ENCODE results near the gene SYT15. TPM values are rescaled to one million over a fixed set of nuclear protein-coding genes. Genes with fewer than 3 reads are reported as not detected.
"Not testable (repeated sequence)": the region's sequence is repeated elsewhere in the genome, so short reads cannot be mapped to it uniquely, and the experiment has no call there.

SYT15 gene
- polyA plus RNA-seq (ENCODE audit: insufficient read length) = 5.2 TPM

DNA sequence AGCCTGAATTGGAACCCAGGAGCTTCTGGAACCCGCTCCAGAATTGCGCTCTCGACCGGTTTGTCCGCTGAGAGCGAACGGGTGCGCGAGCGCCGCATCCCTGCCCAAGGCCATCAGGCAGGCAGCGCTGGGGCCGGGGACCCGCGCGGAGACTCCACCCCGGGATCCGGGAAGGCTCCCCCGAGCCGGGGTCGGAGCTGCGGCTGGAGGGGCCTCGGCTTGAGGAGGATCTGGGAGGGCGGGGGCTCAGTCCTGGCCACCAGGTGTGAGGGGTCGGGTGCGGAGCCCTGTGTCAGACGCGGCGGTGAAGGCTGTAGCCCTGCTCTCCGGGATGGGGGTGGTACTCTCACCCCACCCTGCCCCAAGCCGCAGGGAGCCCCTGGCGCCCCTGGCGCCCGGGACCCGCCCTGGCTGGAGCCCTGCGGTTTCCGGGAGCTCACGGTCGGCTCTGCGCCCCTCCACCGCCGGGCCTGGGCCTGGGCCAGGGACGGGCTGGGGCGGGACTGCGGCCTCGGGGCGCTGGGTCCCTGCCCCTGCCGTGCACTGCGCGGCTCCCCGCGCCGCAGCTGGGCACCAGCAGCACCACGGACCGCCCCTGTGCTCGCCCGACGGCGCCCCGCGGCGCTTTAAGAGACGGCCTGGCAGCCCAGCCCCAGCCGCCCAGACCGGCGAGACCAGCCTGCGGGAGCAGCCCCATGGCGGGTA is at the start of gene SYT15:
Gene SYT15 (plus strand): TSS at position 655 of the 705 bp plus-strand sequence. CDS start 41 bp downstream, at position 696.
- not testable (repeated sequence) for DNase-seq (ENCODE audit: low read depth)

- DNase-seq (ENCODE audit: low read depth) = not testable (repeated sequence)
Observed at GRCh38 chr10:46529742-46530141, 49.2 kb upstream of the SYT15 start.

DNA sequence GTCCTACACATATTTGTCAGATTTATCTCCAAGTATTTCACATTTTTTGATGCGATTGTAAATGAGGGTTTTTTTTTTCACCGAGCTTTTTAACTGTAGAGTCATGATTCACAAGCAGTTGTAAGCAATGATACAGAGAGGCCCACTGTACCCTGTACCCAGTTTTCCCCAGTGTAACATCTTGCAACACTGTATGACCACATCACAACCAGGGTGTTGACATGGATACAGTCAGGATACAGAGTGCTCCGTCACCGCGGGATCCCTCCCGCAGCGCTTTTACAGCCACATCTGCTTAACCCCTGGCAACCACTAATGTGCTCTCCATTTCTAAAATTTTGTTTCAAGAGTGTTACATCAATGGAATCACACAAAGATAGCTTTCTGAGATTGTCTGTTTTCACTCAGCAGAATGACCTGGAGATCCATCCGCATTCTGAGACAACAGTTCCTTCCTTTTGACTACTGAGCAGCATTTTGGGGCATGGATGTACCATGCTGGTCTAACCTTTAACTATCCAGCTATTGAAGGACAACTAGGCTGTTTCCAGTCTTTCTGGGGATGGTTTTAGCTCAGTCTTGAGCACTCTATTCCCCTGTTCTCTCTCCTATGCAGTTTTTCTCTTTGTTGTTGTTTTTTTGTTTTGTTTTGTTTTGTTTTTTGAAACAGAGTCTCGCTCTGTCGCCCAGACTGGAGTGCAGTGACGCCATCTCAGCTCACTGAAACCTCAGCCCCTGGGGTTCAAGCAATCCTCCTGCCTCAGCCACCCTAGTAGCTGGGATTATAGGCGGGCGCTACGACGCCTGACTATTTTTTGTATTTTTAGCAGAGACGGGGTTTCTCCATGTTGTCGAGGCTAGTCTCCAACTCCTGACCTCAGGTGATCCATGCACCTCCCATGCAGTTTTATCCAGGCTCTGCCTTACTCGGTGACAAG is 48.4 kb upstream of the SYT15 start:
- DNase-seq (ENCODE audit: low read depth) = peak; percentile 49

DNA sequence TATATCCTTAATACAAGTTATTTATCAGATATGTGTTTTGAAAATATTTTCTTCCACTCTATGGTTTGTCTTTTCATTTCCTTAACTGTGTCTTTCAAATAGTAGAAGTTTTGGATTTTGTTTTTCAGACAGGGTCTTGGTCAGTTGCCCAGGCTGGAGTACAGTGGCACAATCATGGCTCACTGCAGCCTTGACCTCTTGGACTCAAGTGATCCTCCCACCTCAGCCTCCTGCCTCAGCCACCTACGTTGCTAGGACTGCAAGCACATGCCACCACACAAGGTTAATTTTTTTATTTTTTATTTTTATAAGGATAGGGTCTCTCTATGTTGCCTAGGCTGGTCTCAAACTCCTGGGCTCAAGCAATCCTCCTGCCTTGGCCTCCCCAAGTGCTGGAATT is 46.7 kb upstream of the SYT15 start:
- DNase-seq (ENCODE audit: low read depth) = not testable (repeated sequence)

DNA sequence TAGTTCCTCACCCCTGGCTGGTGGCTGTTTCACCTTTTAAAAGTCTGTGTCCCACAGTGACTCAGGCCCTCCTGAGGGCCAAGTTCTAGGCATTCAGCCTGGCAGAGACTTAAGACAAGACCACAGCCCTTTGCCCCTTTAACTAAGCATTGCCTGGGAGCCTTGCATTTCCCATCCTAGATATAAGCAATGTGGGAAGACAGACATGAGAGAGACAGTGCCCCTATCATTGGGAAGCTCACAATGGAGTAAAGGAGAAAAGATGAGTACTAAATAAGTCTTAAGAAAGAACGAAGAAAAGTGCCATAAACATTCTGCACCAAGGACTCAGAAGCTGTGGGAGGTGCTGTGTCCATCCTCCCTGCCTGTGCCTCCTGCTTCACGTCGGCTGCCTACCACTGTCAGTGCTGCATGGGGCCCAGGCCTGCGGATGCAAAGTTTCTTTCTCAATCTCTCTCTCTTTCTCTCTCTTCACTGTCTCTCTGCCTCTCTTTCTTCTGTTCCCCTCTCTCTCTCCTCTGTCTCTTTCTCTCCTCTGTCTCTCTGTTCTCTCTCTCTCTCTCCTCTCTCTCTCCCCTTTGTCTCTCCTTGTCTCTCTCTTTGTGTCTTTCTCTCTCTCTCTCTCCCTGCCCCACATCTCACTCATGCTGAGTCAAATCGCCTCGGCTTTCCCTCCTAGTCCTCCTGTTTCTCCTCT is 44.0 kb upstream of the SYT15 start:
- no peak for DNase-seq (ENCODE audit: low read depth)

DNA sequence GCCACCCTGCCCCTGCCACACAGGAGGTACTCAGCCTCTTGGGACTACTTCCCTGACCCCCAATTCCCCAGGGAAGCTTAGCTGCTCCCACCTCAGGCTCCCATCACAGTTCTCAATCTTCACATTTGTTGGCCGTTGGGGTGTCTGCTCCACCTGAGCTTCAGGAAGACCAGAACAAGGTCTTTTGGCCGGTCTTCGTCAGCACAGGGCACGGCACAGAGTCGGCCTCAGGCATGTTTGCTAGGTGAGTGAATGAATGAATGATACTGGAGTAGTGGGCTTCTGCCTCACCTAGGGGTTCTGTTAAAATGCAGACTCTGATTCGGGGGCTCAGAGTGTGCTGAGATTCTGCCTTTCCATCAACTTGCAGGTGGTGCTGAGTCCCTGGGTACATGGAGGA is 42.8 kb upstream of the SYT15 start:
- DNase-seq (ENCODE audit: low read depth) = no peak

GRCh38 chr10:46536781-46537180 is 42.1 kb upstream of the SYT15 start:
- no peak for DNase-seq (ENCODE audit: low read depth)

DNA sequence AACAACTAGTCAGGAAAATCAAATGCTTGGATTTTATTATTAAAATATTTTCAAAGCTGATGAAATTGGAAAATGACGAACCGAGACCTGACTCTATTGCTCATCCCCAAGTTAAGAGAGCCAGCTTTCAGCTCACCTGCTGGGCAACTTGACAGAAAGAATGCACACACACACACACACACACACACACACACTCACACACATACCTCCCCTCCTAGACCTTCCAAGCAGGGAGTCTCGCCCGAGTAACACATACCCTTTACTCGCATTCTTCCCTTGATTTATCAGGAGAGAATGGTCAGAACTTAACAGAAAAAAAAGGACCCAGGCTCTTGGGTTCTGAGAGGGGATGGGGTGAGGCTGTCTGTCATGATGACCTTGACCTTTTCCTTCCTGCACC is 41.6 kb upstream of the SYT15 start:
- DNase-seq (ENCODE audit: low read depth) = no peak

GRCh38 chr10:46538155-46538554 is 40.8 kb upstream of the SYT15 start:
- DNase-seq (ENCODE audit: low read depth) = no peak

- DNase-seq (ENCODE audit: low read depth) = no peak
Observed at GRCh38 chr10:46538717-46539426, 40.1 kb upstream of the SYT15 start.

DNA sequence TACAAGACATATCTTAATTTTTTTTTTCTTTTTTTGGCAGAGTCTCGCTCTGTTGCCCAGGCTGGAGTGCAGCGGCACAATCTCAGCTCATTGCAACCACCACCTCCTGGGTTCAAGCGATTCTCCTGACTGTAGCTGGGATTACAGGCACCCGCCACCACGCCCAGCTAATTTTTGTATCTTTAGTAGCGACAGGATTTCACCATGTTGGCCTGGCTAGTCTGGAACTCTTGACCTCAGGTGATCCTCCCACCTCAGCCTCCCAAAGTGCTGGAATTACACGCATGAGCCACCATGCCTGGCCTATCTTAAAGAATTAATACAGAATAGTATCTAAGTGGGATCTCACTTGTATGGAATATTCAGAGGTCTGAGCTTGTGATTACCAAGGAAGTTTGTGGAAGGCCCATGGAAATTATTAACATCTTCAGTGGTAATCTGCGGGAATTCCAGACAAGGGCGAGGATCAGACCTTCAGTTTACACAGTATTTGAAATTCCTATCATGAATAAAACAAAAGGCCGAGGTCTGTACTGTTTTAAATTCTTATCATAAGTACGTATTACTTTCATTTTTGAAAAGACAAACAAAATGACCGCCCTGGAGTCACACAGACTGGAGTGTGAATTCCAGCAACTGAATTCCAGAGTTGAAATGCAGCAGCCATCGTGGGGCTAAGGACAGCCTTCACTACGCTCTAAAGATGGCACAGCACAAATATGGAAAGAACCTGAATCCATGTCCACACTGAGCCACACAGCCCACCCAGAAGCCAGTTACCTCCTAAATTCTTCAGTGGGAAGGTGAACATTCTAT is 39.1 kb upstream of the SYT15 start:
- no peak for DNase-seq (ENCODE audit: low read depth)

DNA sequence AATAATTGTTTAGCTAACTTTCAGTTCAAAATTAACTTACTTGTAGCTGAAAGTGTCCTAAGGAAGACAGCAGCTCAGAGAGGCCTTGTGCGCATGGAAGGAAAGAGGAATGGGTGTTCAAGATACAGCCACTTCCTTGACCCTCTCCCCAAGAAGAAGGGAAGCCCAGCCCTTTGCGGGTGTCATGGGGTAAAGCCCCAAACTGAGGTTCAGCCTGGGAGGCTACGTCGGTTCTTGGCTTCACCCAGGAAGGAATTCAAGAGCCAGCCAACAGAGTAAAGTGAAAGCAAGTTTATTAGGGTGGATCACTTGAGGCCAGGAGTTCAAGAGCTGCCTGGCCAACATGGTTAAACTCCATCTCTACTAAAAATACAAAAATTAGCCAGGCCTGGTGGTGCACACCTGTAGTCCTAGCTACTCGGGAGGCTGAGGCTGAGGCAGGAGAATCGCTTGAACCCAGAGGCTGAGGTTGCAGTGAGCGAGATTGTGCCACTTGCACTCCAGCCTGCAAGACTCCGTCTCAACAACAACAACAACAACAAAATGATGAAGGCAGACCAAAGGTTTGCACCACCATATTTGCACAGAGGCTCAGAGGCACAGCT is 38.4 kb upstream of the SYT15 start:
- no peak for DNase-seq (ENCODE audit: low read depth)

DNA sequence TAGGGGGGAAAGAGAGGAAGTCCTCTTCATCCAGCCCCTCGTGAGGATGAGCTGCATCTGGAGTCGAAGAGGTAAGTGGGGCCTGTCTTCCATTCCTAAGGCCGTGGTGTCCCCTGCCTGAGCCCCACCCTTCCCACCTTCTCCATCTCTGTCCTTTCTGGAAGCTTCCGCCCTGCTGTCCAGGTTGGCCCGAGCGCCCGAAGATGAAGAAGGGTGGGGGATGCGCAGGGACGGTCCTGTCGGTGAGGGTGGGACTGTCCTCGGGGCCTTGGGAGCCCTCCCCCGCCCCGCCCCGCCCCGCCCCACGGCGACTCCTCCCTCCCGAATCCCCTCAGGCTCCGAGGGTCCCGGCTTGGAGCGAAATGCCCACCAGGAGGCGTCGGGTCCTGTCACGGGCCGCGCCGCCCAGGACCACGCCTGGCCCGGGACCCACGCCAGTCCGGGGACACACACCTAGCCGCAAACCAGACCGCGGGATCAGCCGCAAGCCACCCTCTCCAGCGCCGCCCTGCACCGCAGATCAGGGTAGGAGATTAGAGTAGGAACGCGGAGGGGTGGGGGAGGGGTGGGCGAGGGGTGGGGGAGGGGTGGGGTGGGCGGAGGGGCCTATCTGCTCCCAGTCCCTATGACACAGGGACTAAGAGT is 37.8 kb upstream of the SYT15 start:
- DNase-seq (ENCODE audit: low read depth) = no peak

DNA sequence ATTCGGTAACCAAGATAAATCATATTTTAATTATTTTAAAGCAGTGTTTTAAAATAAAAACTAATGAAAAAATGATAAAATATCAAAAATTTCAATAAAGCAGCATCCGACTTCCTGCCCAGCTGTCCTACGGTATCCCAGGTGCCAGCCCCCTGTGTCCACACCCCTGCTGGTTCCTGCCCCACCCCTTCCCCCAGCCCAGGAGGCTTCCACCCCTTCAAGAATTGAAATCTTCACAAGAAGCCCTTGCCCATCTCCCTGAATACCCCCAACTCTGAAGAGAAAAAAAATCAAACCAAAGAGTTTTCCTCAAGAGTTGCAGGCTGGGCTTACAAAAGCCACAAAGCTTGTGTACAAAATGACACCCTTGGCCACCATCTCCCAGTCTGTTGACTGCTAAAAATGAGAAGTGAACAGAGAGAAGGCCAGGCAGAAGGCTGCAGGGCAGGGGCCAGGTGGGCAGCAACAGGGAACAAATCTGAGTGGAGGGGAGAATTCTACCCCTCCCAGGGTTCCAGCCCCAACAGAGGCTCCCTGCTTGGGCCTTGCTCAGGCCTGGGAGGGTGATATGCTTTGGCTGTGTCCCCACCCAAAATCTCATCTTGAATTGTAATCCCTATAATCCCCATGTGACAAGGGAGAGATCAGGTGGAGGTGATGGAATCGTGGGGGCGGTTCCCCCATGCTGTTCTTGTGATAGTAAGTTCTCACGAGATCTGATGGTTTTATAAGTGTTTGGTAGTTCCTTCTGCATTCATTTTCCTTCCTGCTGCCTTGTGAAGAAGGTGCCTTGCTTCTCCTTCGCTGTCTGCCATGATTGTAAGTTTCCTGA is 37.0 kb upstream of the SYT15 start:
- no peak for DNase-seq (ENCODE audit: low read depth)

GRCh38 chr10:46542567-46543465 is 36.1 kb upstream of the SYT15 start:
- DNase-seq (ENCODE audit: low read depth) = no peak

- DNase-seq (ENCODE audit: low read depth) = no peak
Observed at GRCh38 chr10:46543466-46544377, 35.2 kb upstream of the SYT15 start.

All from forelimb muscle (tissue), 1 donor.